ENCODE measurements around the gene ZNF548. TPM values are rescaled to one million over a fixed set of nuclear protein-coding genes. Genes with fewer than 3 reads are reported as not detected.

The ZNF548 gene
- total RNA-seq, 4 donors from 2014 or later: 16.6 to 37.4 (median 17.3) TPM

- TF ChIP-seq CTCF (IDR thresholded peaks at IDR 0.05; ENCODE audit: low read depth): no peak
These were observed 46.8 kb downstream of the ZNF548 start for GRCh38 chr19:57436417-57436816.

- no peak for TF ChIP-seq CTCF (IDR thresholded peaks at IDR 0.05; ENCODE audit: low read depth)
These were observed 48.3 kb downstream of the ZNF548 start for GRCh38 chr19:57437931-57438330.

DNA sequence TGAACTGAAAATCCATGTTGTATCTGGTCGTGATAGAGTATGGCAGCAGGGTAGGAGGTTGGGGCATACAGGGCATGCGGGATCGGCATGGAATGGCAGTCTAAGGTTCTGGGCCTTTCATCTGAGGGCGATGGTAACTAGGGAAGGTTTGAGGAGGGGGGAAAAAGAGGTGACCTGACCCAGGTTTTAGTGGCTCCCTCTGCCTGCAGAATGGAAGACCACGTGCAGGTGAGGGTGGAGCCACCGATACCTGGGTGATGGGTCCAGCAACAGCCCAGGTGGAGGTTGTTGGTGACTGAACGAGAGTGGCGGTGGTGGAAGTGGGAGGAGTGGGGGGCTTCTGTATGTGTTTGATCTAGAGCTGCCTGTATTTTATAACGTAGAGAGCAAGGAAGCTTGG lies 49.3 kb downstream of the ZNF548 start:
- TF ChIP-seq CTCF (IDR thresholded peaks at IDR 0.05; ENCODE audit: low read depth): no peak

- no peak for TF ChIP-seq CTCF (IDR thresholded peaks at IDR 0.05; ENCODE audit: low read depth)
These were observed 52.5 kb downstream of the ZNF548 start for GRCh38 chr19:57441979-57442752.

- no peak for TF ChIP-seq CTCF (IDR thresholded peaks at IDR 0.05; ENCODE audit: low read depth)
These were observed 53.6 kb downstream of the ZNF548 start for GRCh38 chr19:57443121-57443696.

- TF ChIP-seq CTCF (IDR thresholded peaks at IDR 0.05; ENCODE audit: low read depth): no peak
These were observed 62.7 kb downstream of the ZNF548 start for GRCh38 chr19:57452307-57452706.

Other genes starting within 250 kb of the ZNF548 start
- not detected for gene ZIM3, start 244.7 kb upstream of the ZNF548 start, total RNA-seq
- gene DUXA, start 222.4 kb upstream of the ZNF548 start, total RNA-seq: not detected
- gene ZNF264, start 198.4 kb upstream of the ZNF548 start, total RNA-seq: 10 to 100 TPM; 14.5 to 50.4 (median 26.3) TPM
- gene AURKC, start 158.8 kb upstream of the ZNF548 start, total RNA-seq: 1 to 10 TPM in 2 of 4 donors, under 1 TPM in 2; 0.33 to 2.1 (median 0.81) TPM
- gene ZNF805, start 149.2 kb upstream of the ZNF548 start, total RNA-seq: 10 to 100 TPM; 14.6 to 22.6 (median 17.3) TPM
- gene ZNF460, start 109.4 kb upstream of the ZNF548 start, total RNA-seq: 10 to 100 TPM; 49.1 to 71.7 (median 61.1) TPM
- gene ZNF543, start 69.4 kb upstream of the ZNF548 start, total RNA-seq: 1 to 10 TPM; 3.8 to 8.3 (median 7.1) TPM
- 1 to 10 TPM; 6.1 to 9.7 (median 7.0) TPM for gene ZNF304, start 38.6 kb upstream of the ZNF548 start, total RNA-seq
- 10 to 100 TPM in 3 of 4 donors, 1 to 10 TPM in 1; 9.4 to 24.3 (median 22.4) TPM for gene TRAPPC2B, start 26.3 kb upstream of the ZNF548 start, total RNA-seq
- gene ZNF547, start 26.3 kb upstream of the ZNF548 start, total RNA-seq: 1 to 10 TPM; 1.1 to 4.8 (median 2.5) TPM
- 10 to 100 TPM in 3 of 4 donors, 1 to 10 TPM in 1; 8.0 to 14.1 (median 12.4) TPM for gene ZNF17, start 21.3 kb downstream of the ZNF548 start, total RNA-seq
- 1 to 10 TPM; 2.9 to 5.1 (median 3.8) TPM for gene ZNF749, start 45.5 kb downstream of the ZNF548 start, total RNA-seq
- gene VN1R1, start 67.3 kb downstream of the ZNF548 start, total RNA-seq: 1 to 10 TPM in 1 of 4 donors, under 1 TPM in 3; 0.22 to 1.1 (median 0.72) TPM
- gene ZNF772, start 87.7 kb downstream of the ZNF548 start, total RNA-seq: 10 to 100 TPM in 3 of 4 donors, 1 to 10 TPM in 1; 6.2 to 18.6 (median 11.5) TPM
- 10 to 100 TPM in 1 of 4 donors, 1 to 10 TPM in 3; 7.7 to 13.4 (median 9.5) TPM for gene ZNF419, start 97.9 kb downstream of the ZNF548 start, total RNA-seq
- 10 to 100 TPM in 3 of 4 donors, 1 to 10 TPM in 1; 6.5 to 16.5 (median 14.3) TPM for gene ZNF773, start 110.1 kb downstream of the ZNF548 start, total RNA-seq
- gene ZNF549, start 137.5 kb downstream of the ZNF548 start, total RNA-seq: 1 to 10 TPM; 4.1 to 4.8 (median 4.5) TPM
- 1 to 10 TPM; 6.6 to 8.1 (median 7.5) TPM for gene ZNF550, start 170.0 kb downstream of the ZNF548 start, total RNA-seq
- gene ZNF416, start 189.1 kb downstream of the ZNF548 start, total RNA-seq: 1 to 10 TPM; 2.9 to 4.7 (median 3.4) TPM
- gene ZIK1, start 194.3 kb downstream of the ZNF548 start, total RNA-seq: 1 to 10 TPM in 3 of 4 donors, under 1 TPM in 1; 0.65 to 8.7 (median 3.9) TPM
- gene ZNF530, start 210.0 kb downstream of the ZNF548 start, total RNA-seq: 1 to 10 TPM; 1.1 to 3.8 (median 2.6) TPM
- 10 to 100 TPM; 10.6 to 20.3 (median 13.1) TPM for gene ZNF134, start 224.4 kb downstream of the ZNF548 start, total RNA-seq
- gene ZNF211, start 243.3 kb downstream of the ZNF548 start, total RNA-seq: 10 to 100 TPM in 2 of 4 donors, 1 to 10 TPM in 2; 8.2 to 11.0 (median 10.0) TPM

All from subcutaneous adipose tissue (tissue), 4 donors.